Measurements from ENCODE around the gene TFDP3. TPM values are rescaled to one million over a fixed set of nuclear protein-coding genes. Genes with fewer than 3 reads are reported as not detected.

Gene TFDP3
- total and polyA plus RNA-seq, 3 donors from 2014 or later = 8.1 to 10.9 (median 8.5) TPM

DNA sequence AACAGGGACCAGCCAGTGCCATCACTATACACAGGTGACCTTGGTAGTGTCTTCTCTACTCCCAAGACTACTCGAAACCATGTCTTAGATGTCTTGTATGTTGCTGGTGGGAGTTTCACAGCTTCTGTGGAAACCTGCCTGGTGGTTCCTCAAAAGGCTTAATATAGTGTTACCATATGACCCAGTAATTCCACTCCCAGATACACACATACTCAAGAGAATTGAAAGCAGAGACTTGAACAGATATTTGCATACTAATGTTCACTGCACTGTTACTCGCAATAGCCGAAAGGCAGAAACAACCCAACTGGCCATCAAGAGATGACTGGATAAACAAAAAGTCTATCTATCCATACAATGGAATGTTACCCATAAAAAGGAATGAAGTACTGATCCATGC lies 3.1 kb downstream of the TFDP3 start:
- Histone ChIP-seq H3K36me3 (ENCODE audit: low read depth, missing control alignments) (no peaks in the 10 kb centered on the region), H3K4me1 (no peaks in the 10 kb centered on the region), H3K9me3 (no peaks in the 10 kb centered on the region), H3K27me3 (no peaks in the 10 kb centered on the region), H3K4me3 (no peak overlapping the region), H3K27ac (no peak overlapping the region)
- no peak for DNase-seq
- 85 to 94% methylated on average over 2 to 3 of the region's 3 CpGs for WGBS, 2 donors
- TF ChIP-seq POLR2A (IDR thresholded peaks at IDR 0.05) = no peak
- no peak for TF ChIP-seq CTCF (IDR thresholded peaks at IDR 0.05)
- intact Hi-C loops (cut with DNase I; ENCODE audit: low total_unique reads) = no loop called here

GRCh38 chrX:133214301-133214700 lies 3.9 kb downstream of the TFDP3 start:
- 80 to 100% methylated on average over 1 to 3 of the region's 3 CpGs for WGBS, 2 donors
- no peaks in the 10 kb centered on the region for H3K27me3 ChIP-seq
- no peaks in the 10 kb centered on the region for H3K9me3 ChIP-seq
- H3K4me1 ChIP-seq = no peaks in the 10 kb centered on the region
- H3K4me3 ChIP-seq = no peak overlapping the region
- H3K36me3 ChIP-seq (ENCODE audit: low read depth, missing control alignments) = no peaks in the 10 kb centered on the region
- no peak overlapping the region for H3K27ac ChIP-seq
- intact Hi-C loops (cut with DNase I; ENCODE audit: low total_unique reads) = no loop called here
- DNase-seq = no peak
- TF ChIP-seq CTCF (IDR thresholded peaks at IDR 0.05) = no peak
- no peak for TF ChIP-seq POLR2A (IDR thresholded peaks at IDR 0.05)

DNA sequence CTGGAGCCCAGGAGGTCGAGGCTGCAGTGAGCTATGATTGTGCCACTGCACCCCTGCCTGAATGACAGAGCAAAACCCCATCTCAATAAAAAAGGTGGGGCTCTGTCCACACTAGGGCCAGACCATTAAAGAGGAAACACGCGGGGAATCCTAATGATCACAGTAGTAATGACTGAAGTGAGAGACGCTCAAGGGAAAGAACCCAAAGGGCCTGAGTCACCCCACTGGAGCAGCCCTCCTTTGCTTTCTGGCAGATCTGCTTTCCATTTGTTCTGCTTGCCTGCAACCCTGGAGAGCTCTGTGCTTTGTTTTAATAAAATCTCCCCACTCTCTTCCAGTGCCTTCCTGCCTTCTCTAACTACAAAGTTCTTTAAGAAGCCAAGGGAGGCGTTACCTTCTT lies 5.0 kb downstream of the TFDP3 start:
- intact Hi-C loops (cut with DNase I; ENCODE audit: low total_unique reads) = no loop called here
- DNase-seq = no peak
- H3K4me1 ChIP-seq = no peaks in the 10 kb centered on the region

DNA sequence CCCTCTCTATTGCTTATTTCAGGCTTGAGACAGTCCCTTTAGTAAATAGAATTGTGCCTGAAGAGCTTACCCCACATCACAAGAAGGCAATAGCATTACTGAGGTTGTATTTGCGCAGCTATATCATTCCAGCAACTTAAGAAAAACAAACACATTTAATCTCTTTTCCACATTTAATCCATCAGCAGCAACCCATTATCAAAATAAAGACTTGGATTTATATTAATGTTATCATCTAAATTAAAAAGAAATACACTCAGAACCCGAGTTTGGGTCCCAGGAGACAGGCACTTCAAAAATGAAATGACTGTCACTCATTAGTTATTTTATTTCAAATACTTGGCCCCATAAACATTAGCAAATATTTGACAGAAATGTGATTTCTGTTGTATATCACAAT lies 10.4 kb downstream of the TFDP3 start:
- DNase-seq = no peak
- H3K9me3 ChIP-seq = no peaks in the 10 kb centered on the region
- no peak overlapping the region for H3K4me3 ChIP-seq
- 71 to 77% methylated on average over 2 of the region's 2 CpGs for WGBS, 2 donors
- TF ChIP-seq POLR2A (IDR thresholded peaks at IDR 0.05) = no peak
- no peak for TF ChIP-seq CTCF (IDR thresholded peaks at IDR 0.05)
- H3K27me3 ChIP-seq = no peaks in the 10 kb centered on the region
- H3K27ac ChIP-seq = no peak overlapping the region
- H3K4me1 ChIP-seq = no peaks in the 10 kb centered on the region
- intact Hi-C loops (cut with DNase I; ENCODE audit: low total_unique reads) = no loop called here
- no peaks in the 10 kb centered on the region for H3K36me3 ChIP-seq (ENCODE audit: low read depth, missing control alignments)

More for the DNA sequence above, 5.0 kb downstream of the TFDP3 start:
- TF ChIP-seq CTCF (IDR thresholded peaks at IDR 0.05) (no peak), POLR2A (IDR thresholded peaks at IDR 0.05) (no peak)
- WGBS, 2 donors = 72 to 80% methylated on average over 4 to 5 of the region's 5 CpGs
- no peaks in the 10 kb centered on the region for H3K27me3 ChIP-seq
- H3K27ac ChIP-seq = no peak overlapping the region
- no peak overlapping the region for H3K4me3 ChIP-seq
- H3K9me3 ChIP-seq = no peaks in the 10 kb centered on the region
- no peaks in the 10 kb centered on the region for H3K36me3 ChIP-seq (ENCODE audit: low read depth, missing control alignments)

DNA sequence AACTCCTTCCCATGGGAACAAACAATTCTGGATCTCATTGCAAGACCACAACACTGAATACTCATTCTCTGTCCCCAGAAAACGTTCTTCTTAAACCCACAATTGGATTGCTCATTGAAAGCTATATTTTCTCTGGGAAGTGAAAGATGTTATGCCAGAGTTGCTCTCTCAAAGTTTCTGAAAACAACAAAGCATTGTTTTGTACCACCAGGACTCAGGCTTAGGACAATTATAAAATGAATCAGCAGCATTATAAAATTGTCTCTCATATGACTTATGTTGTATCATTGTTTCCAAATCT lies 26.5 kb downstream of the TFDP3 start:
- intact Hi-C loops (cut with DNase I; ENCODE audit: low total_unique reads) = no loop called here
- no peak overlapping the region for H3K27ac ChIP-seq
- H3K4me1 ChIP-seq = no peaks in the 10 kb centered on the region
- H3K9me3 ChIP-seq = no peaks in the 10 kb centered on the region
- 14 to 40% methylated on average over 1 of the region's 1 CpG for WGBS, 2 donors
- no peaks in the 10 kb centered on the region for H3K27me3 ChIP-seq
- H3K4me3 ChIP-seq = no peak overlapping the region
- DNase-seq = no peak
- no peak for TF ChIP-seq CTCF (IDR thresholded peaks at IDR 0.05)
- TF ChIP-seq POLR2A (IDR thresholded peaks at IDR 0.05) = no peak
- H3K36me3 ChIP-seq (ENCODE audit: low read depth, missing control alignments) = no peaks in the 10 kb centered on the region

Data from testis (tissue), 3 donors.